Ascending aorta (tissue), 2 donors: ENCODE results near the gene VIPR2. TPM values are rescaled to one million over a fixed set of nuclear protein-coding genes. Genes with fewer than 3 reads are reported as not detected.
"Not testable (repeated sequence)": the region's sequence is repeated elsewhere in the genome, so short reads cannot be mapped to it uniquely, and the experiment has no call there.

Experiments used
- DNase-seq, 2 donors: peaks; one replicate each; pipeline ENCODE4 v3.0.0-alpha.2; 2019; ENCODE audit warnings: low spot score in 2 of 2
- H3K27ac ChIP-seq, 2 donors: fragments of 200-600 bp; sonication (generic); one replicate each; pipeline ENCODE4 v1.5.1; 2016 to 2017; ENCODE audit warnings: mild to moderate bottlenecking in 1 of 2
- H3K27me3 ChIP-seq: fragments of 200-600 bp; sonication (generic); one replicate; pipeline ENCODE4 v1.5.1; 2017
- H3K36me3 ChIP-seq, 2 donors: fragments of 200-600 bp; sonication (generic); one replicate each; pipeline ENCODE4 v1.5.1; 2016
- H3K4me1 ChIP-seq, 2 donors: fragments of 200-600 bp; sonication (generic); one replicate each; pipeline ENCODE4 v1.5.1; 2016 to 2017; ENCODE audit warnings: mild to moderate bottlenecking in 1 of 2
- H3K4me3 ChIP-seq, 2 donors: fragments of 200-600 bp; sonication (generic); one replicate each; pipeline ENCODE4 v1.5.1; 2016 to 2017; ENCODE audit warnings: mild to moderate bottlenecking in 1 of 2
- H3K9me3 ChIP-seq, 2 donors: fragments of 200-600 bp; sonication (generic); one replicate each; pipeline ENCODE4 v1.5.1; 2016
- CTCF ChIP-seq, 3 experiments: fragments of 200-600 bp in 2 of 3; fragments of 450-650 bp in 1 of 3; sonication (generic) in 2 of 3; IDR thresholded peaks; one replicate each; pipeline ENCODE4 v1.5.1; 2016 to 2019; ENCODE audit warnings: antibody characterized with exemption in 3 of 3, mild to moderate bottlenecking in 1 of 3, moderate library complexity in 1 of 3
- intact Hi-C: fragments of 100-400 bp; cut with DNase I; formaldehyde crosslinking; loops from one replicate; pipeline ENCODE4 v1.15.1; 2023
- total RNA-seq: library from RNA; depleted of rRNA; stranded (reverse); fragments of >200 nt; gene quantifications from one replicate; pipeline ENCODE4 v1.1.0, GENCODE V29; 2016

The VIPR2 gene
- total RNA-seq, 1 donor from 2014 or later = 17.8 TPM

- Histone ChIP-seq H3K4me1 (no peaks in the 10 kb centered on the region), H3K4me3 (no peak overlapping the region), H3K27me3 (no peaks in the 10 kb centered on the region), H3K9me3 (no peaks in the 10 kb centered on the region), H3K36me3 (no peaks in the 10 kb centered on the region), H3K27ac (no peak overlapping the region)
- no peak for DNase-seq
- TF ChIP-seq CTCF (IDR thresholded peaks at IDR 0.05) = no peak
- intact Hi-C loops = no loop called here
These were observed 155.7 kb downstream of the VIPR2 start for GRCh38 chr7:158988996-158989395.

DNA sequence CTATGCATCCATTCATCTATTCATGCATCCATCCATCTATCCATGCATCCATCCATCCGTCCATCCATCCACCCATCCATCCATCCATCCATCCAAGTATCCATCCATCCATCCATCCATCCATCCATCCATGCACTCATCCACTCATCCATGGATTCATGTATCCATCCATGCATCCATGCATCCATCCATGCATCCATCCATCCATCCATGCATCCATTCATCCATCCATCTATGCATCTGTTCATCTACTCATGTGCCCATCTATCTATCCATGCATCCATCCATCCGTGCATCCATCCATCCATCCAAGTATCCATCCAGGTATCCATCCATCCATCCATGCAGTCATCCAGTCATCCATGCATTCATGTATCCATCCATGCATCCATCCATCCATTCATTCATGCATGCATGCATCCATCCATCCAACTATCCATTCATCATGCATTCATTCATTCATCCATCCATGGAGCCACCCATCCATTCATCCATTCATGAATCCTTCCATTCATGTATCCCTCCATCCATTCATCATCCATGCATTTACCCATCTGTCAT, 156.3 kb downstream of the VIPR2 start:
- Histone ChIP-seq H3K9me3 (no peaks in the 10 kb centered on the region), H3K27me3 (no peaks in the 10 kb centered on the region), H3K36me3 (no peaks in the 10 kb centered on the region), H3K27ac (no peak overlapping the region), H3K4me1 (no peaks in the 10 kb centered on the region), H3K4me3 (no peak overlapping the region)
- DNase-seq = no peak
- no peak for TF ChIP-seq CTCF (IDR thresholded peaks at IDR 0.05)
- intact Hi-C loops = no loop called here

- Histone ChIP-seq H3K27ac (no peak overlapping the region), H3K27me3 (no peaks in the 10 kb centered on the region), H3K36me3 (no peaks in the 10 kb centered on the region), H3K9me3 (peaks cover 0 to 4% of the 10 kb centered on the region in 2 donors), H3K4me3 (no peak overlapping the region), H3K4me1 (no peaks in the 10 kb centered on the region)
- no peak for DNase-seq
- intact Hi-C loops = no loop called here
- TF ChIP-seq CTCF (IDR thresholded peaks at IDR 0.05) = no peak
These were observed 157.0 kb downstream of the VIPR2 start for GRCh38 chr7:158987691-158988090.

GRCh38 chr7:158985583-158985982, 159.1 kb downstream of the VIPR2 start:
- H3K27ac ChIP-seq = no peak overlapping the region
- H3K27me3 ChIP-seq = no peaks in the 10 kb centered on the region
- peaks cover 9 to 18% of the 10 kb centered on the region in 2 donors for H3K9me3 ChIP-seq
- no peak for TF ChIP-seq CTCF (IDR thresholded peaks at IDR 0.05)
- DNase-seq = no peak
- H3K4me3 ChIP-seq = no peak overlapping the region
- no peaks in the 10 kb centered on the region for H3K4me1 ChIP-seq
- intact Hi-C loops = no loop called here
- H3K36me3 ChIP-seq = no peaks in the 10 kb centered on the region

- H3K4me1 ChIP-seq, intact Hi-C loops, H3K4me3 ChIP-seq, H3K36me3 ChIP-seq, H3K27me3 ChIP-seq, DNase-seq, H3K27ac ChIP-seq: not testable (repeated sequence)
- peaks cover 9 to 18% of the 10 kb centered on the region in 2 donors for H3K9me3 ChIP-seq
These were observed 160.7 kb downstream of the VIPR2 start for GRCh38 chr7:158984007-158984406.

DNA sequence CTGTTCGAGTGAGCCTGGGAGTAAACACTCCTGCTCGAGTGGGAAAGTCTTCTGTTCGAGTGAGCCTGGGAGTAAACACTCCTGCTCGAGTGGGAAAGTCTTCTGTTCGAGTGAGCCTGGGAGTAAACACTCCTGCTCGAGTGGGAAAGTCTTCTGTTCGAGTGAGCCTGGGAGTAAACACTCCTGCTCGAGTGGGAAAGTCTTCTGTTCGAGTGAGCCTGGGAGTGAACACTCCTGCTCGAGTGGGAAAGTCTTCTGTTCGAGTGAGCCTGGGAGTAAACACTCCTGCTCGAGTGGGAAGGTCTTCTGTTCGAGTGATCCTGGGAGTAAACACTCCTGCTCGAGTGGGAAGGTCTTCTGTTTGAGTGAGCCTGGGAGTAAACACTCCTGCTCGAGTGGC, 162.6 kb downstream of the VIPR2 start:
- H3K27ac ChIP-seq, intact Hi-C loops, H3K36me3 ChIP-seq, DNase-seq, H3K4me3 ChIP-seq, H3K4me1 ChIP-seq, H3K27me3 ChIP-seq: not testable (repeated sequence)
- peaks cover 9 to 18% of the 10 kb centered on the region in 2 donors for H3K9me3 ChIP-seq
